Hepatocyte (in vitro differentiated cells): Measurements from ENCODE around the gene CBX7. TPM values are rescaled to one million over a fixed set of nuclear protein-coding genes. Genes with fewer than 3 reads are reported as not detected.

Experiments used
- DNase-seq: peaks from one replicate; pipeline ENCODE4 v3.0.0-alpha.2; 2016; ENCODE audit warnings: low spot score
- H2AFZ ChIP-seq: fragments of 200-600 bp; sonication (generic); 2 replicates; pipeline ENCODE4 v1.6.0; 2016; ENCODE audit warnings: antibody characterized with exemption, mild to moderate bottlenecking
- H3K27ac ChIP-seq: fragments of 200-600 bp; sonication (generic); 2 replicates; pipeline ENCODE4 v1.5.1; 2016; ENCODE audit warnings: mild to moderate bottlenecking
- H3K27me3 ChIP-seq: fragments of 200-600 bp; sonication (generic); 2 replicates; pipeline ENCODE4 v1.6.1; 2016
- H3K36me3 ChIP-seq: fragments of 200-600 bp; sonication (generic); replicated peaks from 2 replicates; pipeline ENCODE4 v1.5.1; 2016; ENCODE audit warnings: low read depth; ENCODE audit not compliant: insufficient read depth
- H3K4me1 ChIP-seq: fragments of 200-600 bp; sonication (generic); 2 replicates; pipeline ENCODE4 v1.5.1; 2016; ENCODE audit warnings: mild to moderate bottlenecking, moderate library complexity; ENCODE audit not compliant: insufficient read depth
- H3K4me2 ChIP-seq: fragments of 200-600 bp; sonication (generic); 2 replicates; pipeline ENCODE4 v1.6.0; 2016
- H3K4me3 ChIP-seq: fragments of 200-600 bp; sonication (generic); 2 replicates; pipeline ENCODE4 v1.5.1; 2016; ENCODE audit warnings: mild to moderate bottlenecking
- H3K79me2 ChIP-seq: fragments of 200-600 bp; sonication (generic); 2 replicates; pipeline ENCODE4 v1.6.0; 2017; ENCODE audit warnings: mild to moderate bottlenecking
- H3K9me2 ChIP-seq: fragments of 200-600 bp; sonication (generic); replicated peaks from 2 replicates; pipeline ENCODE4 v1.6.0; 2017; ENCODE audit warnings: mild to moderate bottlenecking; ENCODE audit not compliant: insufficient read depth
- H3K9me3 ChIP-seq: fragments of 200-600 bp; sonication (generic); 2 replicates; pipeline ENCODE4 v1.5.1; 2016; ENCODE audit warnings: low read depth, mild to moderate bottlenecking
- H4K20me1 ChIP-seq: fragments of 200-600 bp; sonication (generic); 2 replicates; pipeline ENCODE4 v1.6.0; 2016; ENCODE audit warnings: mild to moderate bottlenecking; ENCODE audit not compliant: insufficient read depth, poor library complexity, severe bottlenecking
- CTCF ChIP-seq: fragments of 200-600 bp; sonication (generic); IDR thresholded peaks from 2 replicates; pipeline ENCODE4 v1.5.1; 2016; ENCODE audit warnings: antibody characterized with exemption, mild to moderate bottlenecking; ENCODE audit not compliant: poor library complexity
- EZH2 ChIP-seq: fragments of 200-600 bp; sonication (generic); IDR thresholded peaks from 2 replicates; pipeline ENCODE4 v1.6.1; 2016; ENCODE audit warnings: antibody characterized with exemption, mild to moderate bottlenecking, borderline replicate concordance
- EZH2phosphoT487 ChIP-seq: fragments of 200-600 bp; sonication (generic); IDR thresholded peaks from one replicate; pipeline ENCODE4 v1.6.1; 2018; ENCODE audit warnings: antibody characterized with exemption, mild to moderate bottlenecking, low read depth, moderate library complexity; ENCODE audit not compliant: unreplicated experiment, severe bottlenecking
- WGBS: methylation state at CpG from one replicate; pipeline ENCODE4 v1.1.6; 2016; ENCODE audit warnings: low lambda C conversion rate; ENCODE audit errors: missing lambda C conversion rate; 5-methylcytosine and 5-hydroxymethylcytosine counted together
- polyA plus RNA-seq: library from polyadenylated mRNA; unstranded; fragments of >200 nt; fragmentation: Nextera tagmentation; extraction: Ambion mirVana; gene quantifications from 2 replicates; pipeline ENCODE4 v1.2.1, GENCODE V29; 2016
- total RNA-seq: library from RNA; depleted of rRNA; stranded (reverse); fragments of >200 nt; gene quantifications from 2 replicates; pipeline ENCODE4 v1.2.3, GENCODE V29; 2014

Gene CBX7
- total and polyA plus RNA-seq, 2 experiments from 2014 or later, result 4.2 to 9.6 TPM

GRCh38 chr22:39108487-39108886, 44.0 kb downstream of the CBX7 start:
- H4K20me1 ChIP-seq, result no peaks in the 10 kb centered on the region
- no peak for DNase-seq
- no peak for TF ChIP-seq EZH2phosphoT487
- TF ChIP-seq EZH2, result no peak
- TF ChIP-seq CTCF, result no peak
- no peaks in the 10 kb centered on the region for H3K27me3 ChIP-seq
- H3K4me3 ChIP-seq, result no peak overlapping the region
- no peak overlapping the region for H3K4me2 ChIP-seq
- no peaks in the 10 kb centered on the region for H3K9me3 ChIP-seq
- no peaks in the 10 kb centered on the region for H3K79me2 ChIP-seq
- 92% methylated on average over 4 of the region's 4 CpGs for WGBS
- H3K36me3 ChIP-seq, result no peaks in the 10 kb centered on the region
- no peaks in the 10 kb centered on the region for H3K9me2 ChIP-seq
- H3K4me1 ChIP-seq, result no peaks in the 10 kb centered on the region
- no peak overlapping the region for H2AFZ ChIP-seq
- no peak overlapping the region for H3K27ac ChIP-seq

- no peak overlapping the region for H2AFZ ChIP-seq
- no peaks in the 10 kb centered on the region for H3K36me3 ChIP-seq
- H3K79me2 ChIP-seq, result no peaks in the 10 kb centered on the region
- no peak overlapping the region for H3K27ac ChIP-seq
- no peak for DNase-seq
- H3K4me3 ChIP-seq, result no peak overlapping the region
- H3K4me2 ChIP-seq, result no peak overlapping the region
- WGBS, result 82% methylated on average over 2 of the region's 2 CpGs
- H3K9me2 ChIP-seq, result no peaks in the 10 kb centered on the region
- H4K20me1 ChIP-seq, result no peaks in the 10 kb centered on the region
- no peaks in the 10 kb centered on the region for H3K9me3 ChIP-seq
- TF ChIP-seq CTCF (no peak), EZH2 (no peak), EZH2phosphoT487 (no peak)
- H3K27me3 ChIP-seq, result no peaks in the 10 kb centered on the region
- H3K4me1 ChIP-seq, result no peaks in the 10 kb centered on the region
Measured at GRCh38 chr22:39106326-39106725, 46.2 kb downstream of the CBX7 start.

GRCh38 chr22:39103431-39103830, 49.0 kb downstream of the CBX7 start:
- H3K27ac ChIP-seq, result no peak overlapping the region
- H3K27me3 ChIP-seq, result no peaks in the 10 kb centered on the region
- no peaks in the 10 kb centered on the region for H3K4me1 ChIP-seq
- no peak overlapping the region for H3K4me2 ChIP-seq
- no peak for TF ChIP-seq EZH2phosphoT487
- no peak for TF ChIP-seq EZH2
- TF ChIP-seq CTCF, result no peak
- no peak overlapping the region for H2AFZ ChIP-seq
- DNase-seq, result no peak
- no peak overlapping the region for H3K4me3 ChIP-seq
- H3K36me3 ChIP-seq, result no peaks in the 10 kb centered on the region
- no peaks in the 10 kb centered on the region for H3K79me2 ChIP-seq
- H3K9me3 ChIP-seq, result no peaks in the 10 kb centered on the region
- H3K9me2 ChIP-seq, result no peaks in the 10 kb centered on the region
- 73% methylated on average over 2 of the region's 2 CpGs for WGBS
- no peaks in the 10 kb centered on the region for H4K20me1 ChIP-seq

- Histone ChIP-seq H4K20me1 (no peaks in the 10 kb centered on the region), H3K36me3 (no peaks in the 10 kb centered on the region), H3K9me3 (no peaks in the 10 kb centered on the region), H3K9me2 (no peaks in the 10 kb centered on the region), H3K4me3 (no peak overlapping the region), H3K79me2 (no peaks in the 10 kb centered on the region), H3K27me3 (no peaks in the 10 kb centered on the region), H2AFZ (no peak overlapping the region), H3K4me2 (no peak overlapping the region), H3K4me1 (no peaks in the 10 kb centered on the region), H3K27ac (no peak overlapping the region)
- TF ChIP-seq EZH2phosphoT487, result no peak
- TF ChIP-seq EZH2, result no peak
- no peak for TF ChIP-seq CTCF
- no peak for DNase-seq
- 86% methylated on average over 10 of the region's 13 CpGs for WGBS
Measured at GRCh38 chr22:39101226-39101625, 51.3 kb downstream of the CBX7 start.
